Keratinocyte (primary cell): Measurements from ENCODE around the gene RAD18. TPM values are rescaled to one million over a fixed set of nuclear protein-coding genes. Genes with fewer than 3 reads are reported as not detected.

Source experiments
- DNase-seq: peaks from one replicate; pipeline ENCODE4 v3.0.0-alpha.2; 2011; ENCODE audit warnings: low read depth, missing footprints, low spot score
- FAIRE-seq: peaks from 2 replicates; lab custom pipeline; 2011; peaks lifted over from hg19 to GRCh38; lab: Jason Lieb, UNC
- H2AFZ ChIP-seq: 2 replicates; pipeline ENCODE4 v1.6.0; 2012; ENCODE audit warnings: low read length, control low read depth, inconsistent platforms; ENCODE audit not compliant: control insufficient read depth
- H3K27ac ChIP-seq: 2 replicates; pipeline ENCODE4 v1.5.1; 2011; ENCODE audit warnings: low read length; ENCODE audit not compliant: control insufficient read depth, insufficient read depth
- H3K27me3 ChIP-seq: 3 replicates; pipeline ENCODE4 v1.6.0; 2011; ENCODE audit warnings: low read length; ENCODE audit not compliant: control insufficient read depth, insufficient read depth; ENCODE audit errors: extremely low read depth
- H3K36me3 ChIP-seq, 2 experiments: 2 replicates in 1 of 2; 3 replicates in 1 of 2; pipeline ENCODE4 v1.5.1; 2011; ENCODE audit warnings: low read length in 2 of 2, mild to moderate bottlenecking in 1 of 2; ENCODE audit not compliant: control insufficient read depth in 2 of 2, insufficient read depth in 2 of 2; ENCODE audit errors: extremely low read depth in 1 of 2
- H3K4me1 ChIP-seq: 3 replicates; pipeline ENCODE4 v1.5.1; 2011; ENCODE audit warnings: low read length; ENCODE audit not compliant: control insufficient read depth, insufficient read depth; ENCODE audit errors: extremely low read depth
- H3K4me2 ChIP-seq: 3 replicates; pipeline ENCODE4 v1.6.0; 2011; ENCODE audit warnings: low read depth, low read length; ENCODE audit not compliant: control insufficient read depth, insufficient read depth; ENCODE audit errors: extremely low read depth
- H3K4me3 ChIP-seq, 3 experiments: fragments of 200-600 bp in 1 of 3; sonication (generic) in 1 of 3; 2 replicates in 2 of 3; 3 replicates in 1 of 3; pipeline ENCODE4 v1.5.1; 2011 to 2016; ENCODE audit warnings: low read length in 3 of 3, mild to moderate bottlenecking in 3 of 3, control low read depth in 2 of 3, inconsistent platforms in 1 of 3, low read depth in 1 of 3, mixed read lengths in 1 of 3, mixed run types in 1 of 3, moderate library complexity in 1 of 3; ENCODE audit not compliant: control insufficient read depth in 2 of 3, insufficient read depth in 2 of 3; ENCODE audit errors: extremely low read depth in 1 of 3
- H3K79me2 ChIP-seq: 2 replicates; pipeline ENCODE4 v1.6.0; 2012; ENCODE audit warnings: low read length; ENCODE audit not compliant: control insufficient read depth, insufficient read depth
- H3K9ac ChIP-seq: 3 replicates; pipeline ENCODE4 v1.6.0; 2011; ENCODE audit warnings: low read length; ENCODE audit not compliant: control insufficient read depth, insufficient read depth; ENCODE audit errors: extremely low read depth
- H3K9me1 ChIP-seq: 3 replicates; pipeline ENCODE4 v1.6.0; 2011; ENCODE audit warnings: low read length; ENCODE audit not compliant: control insufficient read depth, insufficient read depth; ENCODE audit errors: extremely low read depth
- H3K9me3 ChIP-seq: 2 replicates; pipeline ENCODE4 v1.5.1; 2012; ENCODE audit warnings: low read depth, low read length; ENCODE audit not compliant: control insufficient read depth
- H4K20me1 ChIP-seq: 3 replicates; pipeline ENCODE4 v1.6.0; 2011; ENCODE audit warnings: low read length; ENCODE audit not compliant: control insufficient read depth, insufficient read depth; ENCODE audit errors: extremely low read depth
- EZH2 ChIP-seq: IDR thresholded peaks from one replicate; pipeline ENCODE4 v1.6.1; 2012; ENCODE audit warnings: inconsistent platforms, mild to moderate bottlenecking, low read length, moderate library complexity
- dilution Hi-C: fragments of 300-500 bp; cut with MboI; formaldehyde crosslinking; loops from one replicate; pipeline ENCODE4 v1.7.0; 2020; ENCODE audit warnings: low sequenced_read_pairs; ENCODE audit not compliant: extremely low pct_ligation_motif_present
- polyA plus RNA-seq, 5 experiments: library from polyadenylated mRNA; depleted of rRNA in 3 of 5; stranded (reverse) in 3 of 5; stranded (forward) in 1 of 5; unstranded in 1 of 5; fragments of >200 nt; gene quantifications; 1 replicate in 1 of 5; 2 replicates in 3 of 5; 3 replicates in 1 of 5; pipeline versions ENCODE4 v1.2.1 to v1.2.3, GENCODE V29; 2011 to 2012; ENCODE audit warnings: missing spikeins in 2 of 5, low read depth in 1 of 5, low replicate concordance in 1 of 5
- TF ChIP-seq, protein P1 (sequence below), 3 experiments: IDR thresholded peaks in 1 of 3; conservative IDR thresholded peaks in 1 of 3; optimal IDR thresholded peaks in 1 of 3; 2 replicates in 2 of 3; 3 replicates in 1 of 3; pipeline versions ENCODE3 to v1.5.1; 2011; ENCODE audit warnings: low read length in 3 of 3, mild to moderate bottlenecking in 3 of 3, moderate library complexity in 2 of 3, control low read depth in 1 of 3, inconsistent platforms in 1 of 3; ENCODE audit not compliant: insufficient read depth in 2 of 3; ENCODE audit errors: extremely low read depth in 1 of 3

Gene RAD18
- polyA plus RNA-seq, 1 donor (not counting 4 experiments of a cell fraction or from before 2014, with no cell fraction given), result 16.0 TPM

DNA sequence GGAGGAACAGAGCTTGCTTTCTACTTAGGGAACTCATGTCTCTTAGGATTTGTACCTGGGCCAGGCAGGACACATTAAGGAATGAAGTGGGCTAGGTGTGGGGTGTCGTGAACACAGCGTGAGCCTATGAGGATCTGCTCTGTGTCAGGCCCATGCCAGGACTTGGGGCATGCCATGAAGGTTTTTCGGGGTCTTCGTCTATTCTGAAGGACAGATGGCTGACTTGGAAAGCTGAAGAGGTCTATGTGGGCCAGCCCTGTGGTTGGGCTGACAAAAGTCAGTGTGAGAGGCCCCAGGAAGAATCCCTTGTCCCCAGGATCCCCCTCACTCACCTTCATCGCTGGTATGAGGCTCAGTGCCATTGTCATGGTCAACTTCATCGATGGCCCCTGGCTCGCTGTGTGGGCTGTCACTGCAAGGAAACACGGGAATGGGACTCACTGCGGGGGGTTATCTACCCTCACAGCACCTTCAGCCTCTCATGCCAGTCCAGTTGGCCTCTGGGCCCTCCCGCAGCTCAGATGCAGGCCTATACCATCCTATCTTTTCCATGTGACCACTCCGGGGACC lies 46.8 kb upstream of the RAD18 start:
- Histone ChIP-seq H3K9me1 (no peaks in the 10 kb centered on the region), H4K20me1 (no peaks in the 10 kb centered on the region), H3K9me3 (no peaks in the 10 kb centered on the region), H3K4me2 (no peak overlapping the region), H2AFZ (no peak overlapping the region), H3K4me3 (no peak overlapping the region), H3K9ac (no peak overlapping the region), H3K79me2 (no peaks in the 10 kb centered on the region), H3K27ac (no peak overlapping the region), H3K4me1 (no peaks in the 10 kb centered on the region), H3K36me3 (peaks cover 12 to 17% of the 10 kb centered on the region in 2 experiments), H3K27me3 (no peaks in the 10 kb centered on the region)
- dilution Hi-C loops, result no loop called here
- DNase-seq (no peak), FAIRE-seq (no peak)
- TF ChIP-seq, protein P1, sequence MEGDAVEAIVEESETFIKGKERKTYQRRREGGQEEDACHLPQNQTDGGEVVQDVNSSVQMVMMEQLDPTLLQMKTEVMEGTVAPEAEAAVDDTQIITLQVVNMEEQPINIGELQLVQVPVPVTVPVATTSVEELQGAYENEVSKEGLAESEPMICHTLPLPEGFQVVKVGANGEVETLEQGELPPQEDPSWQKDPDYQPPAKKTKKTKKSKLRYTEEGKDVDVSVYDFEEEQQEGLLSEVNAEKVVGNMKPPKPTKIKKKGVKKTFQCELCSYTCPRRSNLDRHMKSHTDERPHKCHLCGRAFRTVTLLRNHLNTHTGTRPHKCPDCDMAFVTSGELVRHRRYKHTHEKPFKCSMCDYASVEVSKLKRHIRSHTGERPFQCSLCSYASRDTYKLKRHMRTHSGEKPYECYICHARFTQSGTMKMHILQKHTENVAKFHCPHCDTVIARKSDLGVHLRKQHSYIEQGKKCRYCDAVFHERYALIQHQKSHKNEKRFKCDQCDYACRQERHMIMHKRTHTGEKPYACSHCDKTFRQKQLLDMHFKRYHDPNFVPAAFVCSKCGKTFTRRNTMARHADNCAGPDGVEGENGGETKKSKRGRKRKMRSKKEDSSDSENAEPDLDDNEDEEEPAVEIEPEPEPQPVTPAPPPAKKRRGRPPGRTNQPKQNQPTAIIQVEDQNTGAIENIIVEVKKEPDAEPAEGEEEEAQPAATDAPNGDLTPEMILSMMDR (optimal IDR thresholded peaks at IDR 0.05 in 1 of 3, IDR thresholded peaks at IDR 0.05 in 1 of 3, conservative IDR thresholded peaks at IDR 0.05 in 1 of 3; ENCODE audit: extremely low read depth in 1 of 3, insufficient read depth in 2 of 3, low read length in 3 of 3), result no peak
- TF ChIP-seq EZH2, result no peak

DNA sequence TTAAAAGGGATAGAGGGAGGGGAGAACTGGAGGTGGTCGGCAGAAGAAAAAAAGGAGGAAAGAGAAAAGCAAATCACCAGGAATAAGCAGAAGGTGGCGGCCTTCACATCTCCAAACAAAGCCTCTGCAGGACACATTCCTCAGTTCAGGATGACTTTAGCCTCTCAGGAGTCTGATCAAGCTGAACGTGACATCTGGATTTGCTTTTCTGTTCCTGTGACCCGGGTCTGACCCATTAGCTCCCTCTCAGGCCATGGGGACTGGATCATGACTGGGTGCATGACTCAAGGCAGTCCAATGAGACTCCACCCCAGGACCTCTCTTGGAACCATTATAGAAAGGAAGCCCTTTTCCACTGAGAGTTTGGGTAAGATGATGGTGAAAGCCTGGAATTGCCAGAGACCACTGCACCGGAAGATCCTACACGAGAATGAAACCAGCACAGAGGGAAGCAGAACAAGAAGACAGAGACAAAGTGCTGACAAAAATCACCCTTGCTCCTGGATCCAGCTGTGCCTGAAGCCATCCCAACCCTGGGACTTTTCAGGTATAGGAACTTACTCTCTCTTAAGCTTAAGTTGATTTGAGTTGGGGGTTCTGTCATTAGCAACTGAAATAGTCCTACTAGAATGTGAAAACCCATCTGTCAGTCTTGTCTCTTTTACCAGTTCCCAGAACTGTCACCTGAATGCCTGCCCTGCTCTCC lies 45.4 kb upstream of the RAD18 start:
- Histone ChIP-seq H2AFZ (no peak overlapping the region), H3K27ac (no peak overlapping the region), H3K27me3 (no peaks in the 10 kb centered on the region), H3K4me1 (no peaks in the 10 kb centered on the region), H3K4me2 (no peak overlapping the region), H3K9me3 (no peaks in the 10 kb centered on the region), H3K9me1 (no peaks in the 10 kb centered on the region), H3K9ac (no peak overlapping the region), H3K4me3 (no peak overlapping the region), H4K20me1 (no peaks in the 10 kb centered on the region), H3K36me3 (peaks cover 10 to 17% of the 10 kb centered on the region in 2 experiments), H3K79me2 (no peaks in the 10 kb centered on the region)
- no peak for DNase-seq
- dilution Hi-C loops, result no loop called here
- FAIRE-seq, result no peak
- TF ChIP-seq, protein P1 (optimal IDR thresholded peaks at IDR 0.05 in 1 of 3, IDR thresholded peaks at IDR 0.05 in 1 of 3, conservative IDR thresholded peaks at IDR 0.05 in 1 of 3; ENCODE audit: extremely low read depth in 1 of 3, insufficient read depth in 2 of 3, low read length in 3 of 3), result no peak
- no peak for TF ChIP-seq EZH2
